NT2/D1 (cell line): ENCODE data around the gene DCLRE1A.

Source experiments
- SUZ12 ChIP-seq: IDR thresholded peaks from 2 replicates; pipeline ENCODE4 v1.6.1; 2011; ENCODE audit not compliant: insufficient read length, insufficient read depth; ENCODE audit errors: extremely low read depth
- YY1 ChIP-seq: IDR thresholded peaks from 2 replicates; pipeline ENCODE4 v1.6.1; 2011; ENCODE audit not compliant: insufficient read length, insufficient read depth
- ZNF274 ChIP-seq: IDR thresholded peaks from 2 replicates; pipeline ENCODE4 v1.6.1; 2011; ENCODE audit warnings: mild to moderate bottlenecking, low read depth, low read length

- TF ChIP-seq SUZ12 (no peak), ZNF274 (no peak), YY1 (no peak)
These were observed 287 bp downstream of the DCLRE1A start for GRCh38 chr10:113853578-113854012.
